NCI-H2196 treated with DMSO at 0.1 percent for 48 hours (cell line): Measurements from ENCODE around the gene GSTM2.

Experiments used
- DNase-seq: peaks from one replicate; lab custom pipeline; 2025; ENCODE audit not compliant: unreplicated experiment; lab: John Stamatoyannopoulos, UW

GSTM2 gene

GRCh38 chr1:109712321-109712864, 44.5 kb downstream of the GSTM2 start:
- DNase-seq = no peak

GRCh38 chr1:109713636-109714035, 45.8 kb downstream of the GSTM2 start:
- DNase-seq = no peak

- no peak for DNase-seq
Observed at GRCh38 chr1:109714661-109715372, 47.0 kb downstream of the GSTM2 start.

- DNase-seq = no peak
Observed at GRCh38 chr1:109716121-109716520, 48.3 kb downstream of the GSTM2 start.

- no peak for DNase-seq
Observed at GRCh38 chr1:109716570-109717090, 48.8 kb downstream of the GSTM2 start.

- DNase-seq = no peak
Observed at GRCh38 chr1:109717729-109718128, 49.9 kb downstream of the GSTM2 start.

GRCh38 chr1:109718495-109718894, 50.6 kb downstream of the GSTM2 start:
- no peak for DNase-seq

GRCh38 chr1:109719337-109719837, 51.5 kb downstream of the GSTM2 start:
- DNase-seq = no peak

GRCh38 chr1:109721042-109721441, 53.2 kb downstream of the GSTM2 start:
- DNase-seq = no peak

- no peak for DNase-seq
Observed at GRCh38 chr1:109721971-109722370, 54.1 kb downstream of the GSTM2 start.

GRCh38 chr1:109722908-109723691, 55.2 kb downstream of the GSTM2 start:
- no peak for DNase-seq
